Natural killer cell (primary cell): ENCODE measurements around the gene MAST2. TPM values are rescaled to one million over a fixed set of nuclear protein-coding genes. Genes with fewer than 3 reads are reported as not detected.
A peak's percentile ranks its signal among the peaks of the same experiment; 100 is the strongest.

Source experiments
- ATAC-seq, 3 donors: fragments of 150-1000 bp in 2 of 3; fragments of 200-7000 bp in 1 of 3; cut with Tn5 transposase; 1 replicate in 1 of 3; 2 replicates in 2 of 3; pipeline ENCODE4 v1.10.0; 2021; ENCODE audit warnings: mild to moderate bottlenecking in 2 of 3, moderate library complexity in 2 of 3
- DNase-seq, 2 donors: peaks; one replicate each; pipeline versions ENCODE4 v3.0.0 to v3.0.0-alpha.2; 2013 to 2021; ENCODE audit warnings: mixed read lengths in 1 of 2
- H3K27ac ChIP-seq: one replicate; pipeline ENCODE4 v1.5.1; 2013; ENCODE audit warnings: mild to moderate bottlenecking, low read length
- H3K27me3 ChIP-seq: one replicate; pipeline ENCODE4 v1.6.1; 2013; ENCODE audit warnings: low read length; ENCODE audit not compliant: control insufficient read depth, insufficient read depth
- H3K36me3 ChIP-seq: one replicate; pipeline ENCODE4 v1.6.1; 2013; ENCODE audit warnings: low read length; ENCODE audit not compliant: control insufficient read depth, insufficient read depth
- H3K4me1 ChIP-seq: one replicate; pipeline ENCODE4 v1.6.1; 2013; ENCODE audit warnings: low read length; ENCODE audit not compliant: control insufficient read depth, insufficient read depth
- H3K4me3 ChIP-seq: one replicate; pipeline ENCODE4 v1.5.1; 2013; ENCODE audit warnings: low read length
- H3K9me3 ChIP-seq: one replicate; pipeline ENCODE4 v1.6.1; 2013; ENCODE audit warnings: low read length; ENCODE audit not compliant: control insufficient read depth, insufficient read depth
- H3K27ac Mint-ChIP-seq, 2 donors: one replicate each; pipeline ENCODE4 v1.8.0; 2022; ENCODE audit warnings: mild to moderate bottlenecking in 2 of 2, mixed read lengths in 2 of 2, moderate library complexity in 1 of 2
- H3K27me3 Mint-ChIP-seq, 2 donors: one replicate each; pipeline ENCODE4 v1.8.0; 2022; ENCODE audit warnings: low read depth in 2 of 2, mixed read lengths in 2 of 2
- H3K36me3 Mint-ChIP-seq: one replicate; pipeline ENCODE4 v1.8.0; 2022; ENCODE audit warnings: mixed read lengths
- H3K4me1 Mint-ChIP-seq, 2 donors: one replicate each; pipeline ENCODE4 v1.8.0; 2022; ENCODE audit warnings: mixed read lengths in 2 of 2
- H3K4me3 Mint-ChIP-seq: one replicate; pipeline ENCODE4 v1.8.0; 2022; ENCODE audit warnings: mild to moderate bottlenecking, moderate library complexity, mixed read lengths
- H3K9me3 Mint-ChIP-seq, 2 donors: one replicate each; pipeline ENCODE4 v1.8.0; 2022; ENCODE audit warnings: mixed read lengths in 2 of 2
- CTCF ChIP-seq: fragments of 200-600 bp; IDR thresholded peaks from one replicate; pipeline ENCODE4 v1.8.0; 2022; ENCODE audit warnings: antibody characterized with exemption
- WGBS: methylation state at CpG from one replicate; pipeline ENCODE4 v1.1.7; 2013; ENCODE audit warnings: missing lambda C conversion rate; ENCODE audit not compliant: insufficient coverage; 5-methylcytosine and 5-hydroxymethylcytosine counted together
- intact Hi-C: fragments of 100-400 bp; cut with micrococcal nuclease; formaldehyde crosslinking; loops from one replicate; pipeline ENCODE4 v1.14.2; 2022
- total RNA-seq, 4 donors: library from RNA; stranded (reverse); fragments of 120-200 nt in 1 of 4; gene quantifications; one replicate each; pipeline versions ENCODE4 v1.2.3 to v1.2.4, GENCODE V29; 2013 to 2022

The MAST2 gene
- total RNA-seq, 3 donors from 2014 or later (not counting 1 experiment from before 2014, with no cell fraction given): 25.3 to 28.6 (median 27.9) TPM

GRCh38 chr1:46036894-46037839 lies 233.8 kb downstream of the MAST2 start:
- H3K36me3 Mint-ChIP-seq: no peaks in the 10 kb centered on the region
- peak; percentile 80 to 90 for DNase-seq
- TF ChIP-seq CTCF: peak; percentile 97

GRCh38 chr1:46039571-46040052 lies 236.2 kb downstream of the MAST2 start:
- Histone ChIP-seq H3K4me1 (peaks cover 9% of the 10 kb centered on the region), H3K9me3 (no peaks in the 10 kb centered on the region), H3K36me3 (no peaks in the 10 kb centered on the region), H3K27ac (no peak overlapping the region), H3K4me3 (no peak overlapping the region), H3K27me3 (no peaks in the 10 kb centered on the region)
- Mint-ChIP-seq H3K27ac (no peak overlapping the region), H3K36me3 (no peaks in the 10 kb centered on the region), H3K9me3 (no peaks in the 10 kb centered on the region), H3K27me3 (no peaks in the 10 kb centered on the region), H3K4me3 (no peak overlapping the region), H3K4me1 (peaks cover 9 to 10% of the 10 kb centered on the region in 2 donors)
- no peak for TF ChIP-seq CTCF
- intact Hi-C loops: no loop called here
- DNase-seq: no peak
- 80% methylated on average over 4 of the region's 4 CpGs for WGBS
- ATAC-seq: no peak

More at GRCh38 chr1:46036894-46037839, 233.8 kb downstream of the MAST2 start:
- Mint-ChIP-seq H3K4me3 (no peak overlapping the region), H3K9me3 (no peaks in the 10 kb centered on the region), H3K4me1 (no peaks in the 10 kb centered on the region), H3K27me3 (no peaks in the 10 kb centered on the region), H3K27ac (no peak overlapping the region)
- Histone ChIP-seq H3K27me3 (no peaks in the 10 kb centered on the region), H3K27ac (no peak overlapping the region), H3K36me3 (no peaks in the 10 kb centered on the region), H3K9me3 (no peaks in the 10 kb centered on the region), H3K4me3 (no peak overlapping the region), H3K4me1 (peaks cover 9% of the 10 kb centered on the region)
- peak; percentile 81 to 92 (median 90) for ATAC-seq
- intact Hi-C loops: loop anchor here (1.0 kb wide), 3 partner anchors 142 to 311 kb away; no protein-coding TSS in a partner anchor
- 33% methylated on average over 11 of the region's 11 CpGs for WGBS

DNA sequence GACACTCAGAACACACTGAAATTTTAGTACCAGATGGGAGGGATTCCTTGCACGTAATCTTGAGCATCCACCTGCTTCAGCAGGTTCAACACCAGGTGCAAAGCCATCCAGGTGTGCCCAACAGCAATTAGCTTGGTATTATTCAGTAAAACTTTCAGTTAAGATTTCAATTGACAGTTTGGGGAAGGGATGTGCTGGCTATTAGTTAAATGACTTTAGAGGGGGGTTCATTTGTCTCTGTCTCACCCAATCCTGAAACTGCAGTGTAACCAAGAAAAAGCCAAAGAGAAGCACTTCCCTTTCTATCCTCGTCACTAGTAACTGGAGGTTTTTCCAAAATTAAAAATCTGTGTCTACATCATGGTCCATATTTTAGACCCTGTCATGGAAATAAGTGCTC lies 238.1 kb downstream of the MAST2 start:
- Mint-ChIP-seq H3K9me3 (no peaks in the 10 kb centered on the region), H3K36me3 (no peaks in the 10 kb centered on the region), H3K4me3 (no peak overlapping the region), H3K27me3 (no peaks in the 10 kb centered on the region), H3K4me1 (peaks cover 9 to 10% of the 10 kb centered on the region in 2 donors), H3K27ac (no peak overlapping the region)
- no peak overlapping the region for H3K4me3 ChIP-seq
- TF ChIP-seq CTCF: no peak
- no peaks in the 10 kb centered on the region for H3K36me3 ChIP-seq
- 72% methylated on average over 2 of the region's 2 CpGs for WGBS
- no peaks in the 10 kb centered on the region for H3K27me3 ChIP-seq
- H3K9me3 ChIP-seq: no peaks in the 10 kb centered on the region
- intact Hi-C loops: no loop called here
- H3K4me1 ChIP-seq: peaks cover 9% of the 10 kb centered on the region
- ATAC-seq (no peak), DNase-seq (no peak)
- no peak overlapping the region for H3K27ac ChIP-seq
